Activated T-cell treated with anti-CD3 and anti-CD28 coated beads, Interleukin-2, amount 50 U/mL, for 4 hours (primary cell): ENCODE results near the gene ELP1. TPM values are rescaled to one million over a fixed set of nuclear protein-coding genes. Genes with fewer than 3 reads are reported as not detected.
A peak's percentile ranks its signal among the peaks of the same experiment; 100 is the strongest.

Experiments used
- ATAC-seq, 2 donors: fragments of 200-7000 bp; cut with Tn5 transposase; one replicate each; pipeline ENCODE4 v1.10.0; 2021
- DNase-seq: peaks from one replicate; pipeline ENCODE4 v3.0.0-alpha.2; 2020
- H3K27me3 Mint-ChIP-seq: one replicate; pipeline ENCODE4 v1.8.0; 2021; ENCODE audit warnings: low read depth, mixed read lengths
- H3K36me3 Mint-ChIP-seq: one replicate; pipeline ENCODE4 v1.8.0; 2022; ENCODE audit warnings: mixed read lengths; ENCODE audit not compliant: insufficient read depth
- H3K4me1 Mint-ChIP-seq: one replicate; pipeline ENCODE4 v1.8.0; 2021; ENCODE audit warnings: low read depth, mixed read lengths
- H3K4me3 Mint-ChIP-seq: one replicate; pipeline ENCODE4 v1.8.0; 2021; ENCODE audit warnings: mild to moderate bottlenecking, moderate library complexity, mixed read lengths
- H3K9me3 Mint-ChIP-seq: one replicate; pipeline ENCODE4 v1.8.0; 2021; ENCODE audit warnings: mixed read lengths
- total RNA-seq, 3 donors: library from RNA; stranded (reverse); gene quantifications; one replicate each; pipeline ENCODE4 v1.2.1, GENCODE V29; 2021

The ELP1 gene
- total RNA-seq, 3 donors from 2014 or later, result 30.1 to 33.2 (median 32.8) TPM

DNA sequence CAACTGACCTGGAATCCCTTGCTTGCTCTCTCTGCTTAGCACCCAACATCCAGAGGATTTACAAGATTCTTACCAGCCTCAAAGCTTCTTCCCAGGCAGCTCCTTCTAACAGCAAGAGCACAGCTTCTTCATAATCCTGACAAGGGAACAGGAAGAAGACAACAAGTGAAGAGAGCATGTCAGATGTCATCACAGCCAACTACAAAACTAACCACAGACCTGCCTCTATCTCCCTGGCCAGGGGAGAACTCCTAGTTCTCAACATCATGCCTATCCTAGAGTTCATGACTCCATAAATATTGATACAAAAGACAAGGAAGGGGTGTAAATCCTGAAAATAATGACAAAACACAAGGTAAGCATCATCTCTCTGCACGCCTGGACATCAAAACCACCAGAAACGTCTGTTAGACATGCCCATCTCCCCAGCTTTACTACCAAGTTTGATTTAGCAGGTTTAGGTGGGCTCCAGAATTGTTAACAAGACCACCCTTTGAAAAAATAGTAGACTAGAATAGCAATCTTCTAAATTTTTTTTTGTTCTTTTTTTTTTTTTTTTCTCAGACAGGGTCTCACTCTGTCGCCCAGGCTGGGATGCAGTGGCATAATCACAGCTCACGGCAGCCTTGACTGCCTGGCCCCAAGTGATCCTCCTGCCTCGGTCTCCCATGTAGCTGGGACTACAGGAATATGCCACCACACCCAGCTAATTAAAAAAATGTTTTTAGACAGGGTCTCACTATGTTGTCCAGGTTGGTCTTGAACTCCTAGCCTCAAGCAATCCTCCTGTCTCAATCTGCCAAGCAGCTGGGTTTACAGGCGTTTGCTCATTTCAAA lies 51.7 kb downstream of the ELP1 start:
- H3K4me1 Mint-ChIP-seq, result peaks cover 15% of the 10 kb centered on the region
- no peaks in the 10 kb centered on the region for H3K27me3 Mint-ChIP-seq
- no peaks in the 10 kb centered on the region for H3K9me3 Mint-ChIP-seq
- no peak overlapping the region for H3K4me3 Mint-ChIP-seq
- H3K36me3 Mint-ChIP-seq, result peaks cover 59% of the 10 kb centered on the region
- no peak for DNase-seq
- ATAC-seq, result no peak

DNA sequence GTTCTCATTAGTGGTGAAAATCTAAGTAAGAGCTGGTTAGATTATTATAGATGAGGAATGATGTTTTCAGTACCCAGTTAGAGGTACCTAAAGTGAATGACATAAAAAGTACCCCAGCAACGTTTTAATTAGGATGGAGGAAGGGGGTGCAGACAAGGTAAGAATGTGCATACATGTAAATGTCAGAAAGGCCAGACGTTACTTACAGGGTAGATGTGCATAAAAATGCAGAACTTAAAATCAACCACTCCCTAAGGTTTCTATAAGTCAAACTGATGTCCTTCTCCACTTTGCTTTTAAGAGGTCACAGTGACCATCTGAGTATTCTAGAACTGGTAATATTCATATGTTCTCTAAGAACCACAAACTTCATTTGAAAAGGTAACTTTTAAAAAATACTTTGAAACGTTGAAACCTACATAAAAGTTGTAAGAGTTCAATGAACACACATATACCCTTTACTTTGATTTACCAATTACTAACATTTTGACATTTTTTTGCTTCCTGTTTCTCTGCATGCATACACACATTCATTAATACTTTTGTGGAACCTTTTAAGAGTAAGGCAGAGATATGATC lies 53.1 kb downstream of the ELP1 start:
- Mint-ChIP-seq H3K4me1 (peaks cover 8% of the 10 kb centered on the region), H3K4me3 (no peak overlapping the region), H3K27me3 (no peaks in the 10 kb centered on the region), H3K36me3 (peaks cover 57% of the 10 kb centered on the region), H3K9me3 (no peaks in the 10 kb centered on the region)
- no peak for ATAC-seq
- DNase-seq, result no peak

DNA sequence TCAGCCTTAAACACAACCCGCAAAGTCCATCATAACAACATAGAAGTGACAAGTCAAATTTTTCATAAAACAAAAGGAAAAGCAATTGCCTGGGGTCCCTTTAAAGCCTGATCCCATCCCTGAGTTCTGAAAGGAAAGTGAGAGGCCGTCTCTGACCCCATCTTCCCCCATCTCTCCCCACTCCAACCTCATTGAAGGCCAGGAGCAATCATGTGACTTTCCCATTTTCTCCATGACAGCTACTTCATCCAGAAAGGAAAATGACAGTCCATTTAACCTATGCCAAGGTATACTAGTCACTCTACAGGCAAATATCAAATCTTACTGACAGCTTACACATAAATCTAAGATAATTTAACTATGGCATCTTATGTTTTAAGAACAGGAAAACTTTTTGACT lies 56.4 kb downstream of the ELP1 start:
- Mint-ChIP-seq H3K9me3 (no peaks in the 10 kb centered on the region), H3K4me3 (no peak overlapping the region), H3K27me3 (no peaks in the 10 kb centered on the region), H3K36me3 (peaks cover 69% of the 10 kb centered on the region), H3K4me1 (no peaks in the 10 kb centered on the region)
- ATAC-seq (no peak), DNase-seq (no peak)

DNA sequence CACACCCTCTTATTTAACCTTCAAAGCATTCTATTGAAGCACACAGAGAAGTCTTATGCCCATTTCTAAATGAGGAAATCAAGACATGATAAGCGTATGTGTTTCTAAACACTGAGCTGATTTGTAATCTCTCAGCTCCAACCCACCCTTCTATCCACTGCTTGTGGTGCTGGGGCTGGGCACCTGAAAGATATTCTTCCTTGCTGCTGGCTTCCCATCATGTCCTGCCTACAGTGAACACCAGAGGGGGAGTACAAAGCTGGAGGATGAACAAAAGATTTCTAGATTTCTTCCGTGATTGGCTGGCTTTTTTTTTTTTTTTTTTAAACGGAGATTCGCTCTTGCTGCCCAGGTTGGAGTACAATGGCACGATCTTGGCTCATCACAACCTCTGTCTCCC lies 57.5 kb downstream of the ELP1 start:
- peaks cover 73% of the 10 kb centered on the region for H3K36me3 Mint-ChIP-seq
- no peak overlapping the region for H3K4me3 Mint-ChIP-seq
- H3K4me1 Mint-ChIP-seq, result no peaks in the 10 kb centered on the region
- no peaks in the 10 kb centered on the region for H3K9me3 Mint-ChIP-seq
- DNase-seq (no peak), ATAC-seq (no peak)
- no peaks in the 10 kb centered on the region for H3K27me3 Mint-ChIP-seq

DNA sequence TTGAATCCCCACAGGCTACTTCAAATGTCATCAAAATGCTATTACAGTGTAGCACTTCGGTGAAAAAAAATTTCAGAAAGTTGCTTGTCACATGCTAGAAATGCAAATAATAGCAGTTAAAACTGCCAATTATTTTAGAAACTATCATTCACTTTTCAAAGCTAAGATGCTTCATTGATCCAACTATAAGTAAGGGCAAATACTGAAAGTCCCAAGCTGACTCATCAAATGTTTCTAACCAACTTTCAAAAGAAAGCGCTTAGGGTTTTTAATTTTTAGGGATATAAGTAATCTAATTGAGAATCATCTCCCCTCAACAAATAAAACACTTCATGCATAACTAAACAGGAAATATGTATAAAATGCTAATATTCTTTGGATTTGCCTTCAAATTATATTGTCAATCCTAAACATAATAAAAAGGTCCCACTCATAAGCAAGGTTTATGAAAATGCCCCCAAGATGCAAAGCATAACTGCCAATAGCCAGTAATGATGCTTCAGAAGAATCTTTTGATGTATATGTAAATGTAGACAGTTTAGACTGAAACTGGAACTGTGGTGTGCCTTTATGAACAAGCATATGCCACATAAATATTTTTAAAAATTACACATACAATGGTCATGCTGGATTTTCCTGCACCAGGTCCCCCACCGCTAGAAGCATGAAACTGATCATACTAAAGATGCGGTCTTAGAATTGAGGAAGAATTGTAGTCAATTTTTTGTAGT lies 59.7 kb downstream of the ELP1 start:
- no peak for DNase-seq
- Mint-ChIP-seq H3K4me3 (no peak overlapping the region), H3K36me3 (peaks cover 72% of the 10 kb centered on the region), H3K27me3 (no peaks in the 10 kb centered on the region), H3K4me1 (no peaks in the 10 kb centered on the region), H3K9me3 (no peaks in the 10 kb centered on the region)
- peak in 1 of 2 donors; percentile 21 for ATAC-seq

DNA sequence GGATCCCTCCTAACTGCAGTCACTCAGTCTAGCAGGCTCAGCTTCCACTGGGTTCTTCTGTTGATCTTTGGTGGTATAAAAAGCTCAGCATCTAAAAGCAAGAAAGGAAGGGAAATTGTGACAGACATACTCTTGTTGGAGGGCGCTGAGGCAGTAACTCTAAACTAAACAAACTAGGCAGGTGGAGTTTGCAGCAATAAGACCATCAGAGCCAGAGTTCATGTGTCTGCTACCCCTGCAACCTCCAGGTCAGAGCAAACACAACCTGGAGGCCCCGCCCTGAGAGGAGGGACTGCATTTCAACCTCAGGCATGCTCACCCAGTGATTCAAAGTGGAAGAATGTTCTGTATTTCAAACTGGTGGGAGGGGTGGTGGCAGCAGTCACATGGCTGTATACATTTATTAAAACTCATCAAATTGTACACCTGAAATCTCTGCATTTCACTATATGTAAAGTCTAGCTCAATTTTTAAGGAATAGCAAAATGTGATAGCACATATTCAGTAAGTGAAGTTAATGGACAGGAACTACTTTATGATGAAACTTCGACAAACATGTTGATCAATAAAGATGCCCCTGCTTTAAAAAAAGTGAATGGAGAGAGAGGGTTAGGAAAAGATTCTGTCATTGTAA lies 64.7 kb downstream of the ELP1 start:
- ATAC-seq (no peak), DNase-seq (no peak)
- Mint-ChIP-seq H3K4me1 (no peaks in the 10 kb centered on the region), H3K27me3 (no peaks in the 10 kb centered on the region), H3K4me3 (no peak overlapping the region), H3K9me3 (no peaks in the 10 kb centered on the region), H3K36me3 (peaks cover 50% of the 10 kb centered on the region)

DNA sequence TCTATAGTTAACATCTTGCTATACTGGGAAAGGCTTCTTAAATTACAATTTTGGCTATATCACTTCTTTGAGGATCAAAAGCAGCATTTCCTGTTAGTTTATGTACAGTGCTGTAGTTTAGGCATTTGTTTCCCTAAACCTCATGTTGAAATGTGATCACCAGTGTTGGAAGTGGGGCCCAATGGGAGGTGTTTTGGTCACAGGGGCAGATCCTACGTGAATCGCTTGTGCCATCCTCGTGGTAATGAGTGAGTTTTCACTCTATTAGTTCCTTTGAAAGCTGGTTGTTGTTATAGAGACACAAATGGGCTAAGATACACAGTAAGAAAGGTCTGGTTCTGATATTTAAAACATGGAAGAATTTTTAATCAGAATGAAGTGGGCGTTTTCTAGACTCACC lies 66.1 kb downstream of the ELP1 start:
- DNase-seq, result no peak
- H3K27me3 Mint-ChIP-seq, result no peaks in the 10 kb centered on the region
- H3K4me1 Mint-ChIP-seq, result no peaks in the 10 kb centered on the region
- H3K36me3 Mint-ChIP-seq, result peaks cover 42% of the 10 kb centered on the region
- no peak for ATAC-seq
- H3K9me3 Mint-ChIP-seq, result no peaks in the 10 kb centered on the region
- H3K4me3 Mint-ChIP-seq, result no peak overlapping the region

DNA sequence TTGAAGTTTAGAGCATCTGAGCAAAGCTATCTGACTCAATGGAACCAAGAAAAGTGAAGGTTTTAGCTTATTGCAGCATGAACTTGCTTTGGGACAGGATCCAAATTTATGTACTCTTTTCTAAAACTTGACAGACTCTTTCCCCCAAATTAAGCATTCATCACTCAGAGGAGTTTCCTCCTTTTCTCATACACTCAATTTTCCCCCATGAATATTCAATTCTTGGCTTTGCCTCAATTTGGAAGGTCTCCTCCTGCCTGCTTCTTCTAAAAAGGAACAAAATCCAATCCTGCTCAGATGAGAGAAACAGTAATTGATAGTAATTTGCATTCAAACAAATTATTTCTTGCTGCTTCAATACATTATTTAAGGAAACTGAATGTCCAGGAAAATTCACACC lies 66.8 kb downstream of the ELP1 start:
- DNase-seq (no peak), ATAC-seq (no peak)
- no peaks in the 10 kb centered on the region for H3K9me3 Mint-ChIP-seq

DNA sequence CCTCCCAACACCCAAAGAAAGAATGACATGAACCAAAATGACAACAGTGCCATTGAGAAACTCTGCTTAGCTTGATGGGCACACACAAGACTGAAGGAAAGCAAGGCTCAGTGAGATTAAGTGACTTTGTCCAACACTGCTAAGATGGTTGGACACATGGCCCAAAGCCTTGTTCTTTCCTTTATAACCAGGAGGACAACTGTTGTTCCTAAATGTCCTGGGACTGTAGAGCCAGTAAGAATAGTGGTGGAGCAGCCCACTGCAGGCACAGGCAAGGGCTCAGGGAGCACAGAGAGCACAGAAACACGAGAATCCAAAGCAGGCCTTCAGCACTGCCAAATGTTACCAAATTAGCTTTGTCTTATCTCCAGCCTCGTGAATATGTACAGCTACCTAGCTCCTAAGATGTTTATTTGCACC lies 67.9 kb downstream of the ELP1 start:
- ATAC-seq, result no peak
- H3K27me3 Mint-ChIP-seq, result no peaks in the 10 kb centered on the region
- peaks cover 30% of the 10 kb centered on the region for H3K36me3 Mint-ChIP-seq
- no peaks in the 10 kb centered on the region for H3K9me3 Mint-ChIP-seq
- no peak for DNase-seq
- no peaks in the 10 kb centered on the region for H3K4me1 Mint-ChIP-seq
- no peak overlapping the region for H3K4me3 Mint-ChIP-seq

More for the DNA sequence above, 66.8 kb downstream of the ELP1 start:
- no peaks in the 10 kb centered on the region for H3K27me3 Mint-ChIP-seq
- peaks cover 38% of the 10 kb centered on the region for H3K36me3 Mint-ChIP-seq
- H3K4me1 Mint-ChIP-seq, result no peaks in the 10 kb centered on the region
- H3K4me3 Mint-ChIP-seq, result no peak overlapping the region

DNA sequence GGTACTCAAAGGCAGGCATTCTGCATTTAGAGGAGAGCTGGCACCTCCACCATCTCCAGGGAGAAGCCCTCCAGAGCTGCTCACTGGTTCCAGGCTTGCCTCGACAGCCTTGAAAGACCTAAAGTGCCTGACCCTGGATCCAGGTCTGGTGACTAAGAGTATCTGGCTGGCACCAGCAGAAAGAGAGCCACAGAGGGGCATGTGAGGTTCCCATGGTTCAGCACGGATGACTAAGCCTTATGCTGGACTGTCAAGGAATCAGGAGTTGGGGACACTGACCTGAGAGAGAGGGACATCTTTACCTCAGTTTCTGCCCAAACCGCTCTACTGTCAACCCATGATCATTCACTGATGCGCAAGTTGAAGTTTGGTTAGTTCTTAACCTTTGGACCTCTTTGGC lies 68.9 kb downstream of the ELP1 start:
- DNase-seq (no peak), ATAC-seq (no peak)
- Mint-ChIP-seq H3K36me3 (peaks cover 22% of the 10 kb centered on the region), H3K27me3 (no peaks in the 10 kb centered on the region), H3K4me3 (no peak overlapping the region), H3K9me3 (no peaks in the 10 kb centered on the region), H3K4me1 (no peaks in the 10 kb centered on the region)

DNA sequence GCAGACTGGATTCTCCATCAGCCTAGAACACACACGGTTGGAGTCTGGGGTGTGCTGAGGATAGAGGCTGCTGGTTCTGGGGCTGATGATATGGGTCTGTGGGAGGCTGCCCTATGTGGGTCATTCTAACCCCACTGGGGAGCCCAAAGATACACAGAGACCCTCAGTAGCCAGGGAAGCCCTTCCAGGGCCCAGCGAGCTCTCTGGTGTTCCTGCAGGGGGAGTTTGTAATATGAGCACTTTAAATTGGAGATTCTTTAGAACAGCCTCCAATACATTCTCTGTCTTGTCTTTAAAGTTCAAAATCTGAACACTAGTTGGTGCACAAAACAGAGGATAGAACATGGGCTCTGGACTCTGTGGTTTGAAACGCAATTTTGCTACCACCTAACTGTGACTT lies 69.5 kb downstream of the ELP1 start:
- H3K9me3 Mint-ChIP-seq, result no peaks in the 10 kb centered on the region
- H3K4me1 Mint-ChIP-seq, result no peaks in the 10 kb centered on the region
- no peak overlapping the region for H3K4me3 Mint-ChIP-seq
- H3K36me3 Mint-ChIP-seq, result peaks cover 20% of the 10 kb centered on the region
- no peak for DNase-seq
- H3K27me3 Mint-ChIP-seq, result no peaks in the 10 kb centered on the region
- no peak for ATAC-seq

DNA sequence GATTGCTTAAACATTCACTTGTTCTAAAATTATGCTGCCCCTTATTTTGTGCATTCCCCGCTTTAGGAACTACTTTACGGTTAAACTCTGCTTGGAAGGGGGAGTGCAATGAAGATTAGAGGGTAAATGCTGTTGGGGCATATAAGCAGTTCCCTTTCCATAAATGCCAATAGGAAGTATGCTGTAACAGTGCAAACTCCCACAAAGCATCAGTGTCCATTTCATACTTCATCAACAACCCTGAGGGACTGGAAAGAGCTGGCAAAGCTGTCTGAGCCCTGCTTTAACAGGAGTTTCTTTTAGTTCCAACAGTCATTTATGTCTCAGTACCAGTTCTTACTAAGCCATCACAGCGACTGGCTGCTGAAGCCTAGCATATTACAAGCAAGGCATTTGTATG lies 70.0 kb downstream of the ELP1 start:
- no peak overlapping the region for H3K4me3 Mint-ChIP-seq
- H3K36me3 Mint-ChIP-seq, result peaks cover 16% of the 10 kb centered on the region
- H3K27me3 Mint-ChIP-seq, result no peaks in the 10 kb centered on the region
- DNase-seq (no peak), ATAC-seq (no peak)
- no peaks in the 10 kb centered on the region for H3K4me1 Mint-ChIP-seq
- H3K9me3 Mint-ChIP-seq, result no peaks in the 10 kb centered on the region

DNA sequence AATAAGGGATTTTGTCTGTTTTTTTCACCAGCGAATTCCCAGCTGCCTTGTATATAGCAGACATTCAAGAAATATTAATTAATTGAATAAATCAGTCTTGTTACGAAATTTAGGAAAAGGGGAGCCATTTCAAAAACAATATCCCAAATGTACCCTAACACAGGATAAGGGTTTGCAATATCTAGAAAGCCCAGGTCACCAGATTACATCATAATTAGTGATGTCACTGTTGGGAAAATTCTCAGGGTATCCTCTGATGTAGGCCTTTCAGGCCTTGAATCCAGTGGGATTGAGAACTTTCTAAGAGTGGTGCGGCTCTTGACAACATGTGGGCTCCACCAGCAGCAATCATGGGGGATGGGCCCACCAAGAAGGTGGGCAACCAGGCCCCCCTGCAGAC lies 71.9 kb downstream of the ELP1 start, which contains the start of gene ACTL7A:
TSS of gene ACTL7A (plus strand) at position 270 of the 400 bp plus-strand sequence. CDS start at position 327, 57 bp downstream.
- no peaks in the 10 kb centered on the region for H3K4me1 Mint-ChIP-seq
- no peak within 1 kb of the TSS for H3K4me3 Mint-ChIP-seq
- DNase-seq (no peak), ATAC-seq (no peak)
- H3K9me3 Mint-ChIP-seq, result no peaks in the 10 kb centered on the region
- H3K27me3 Mint-ChIP-seq, result no peaks in the 10 kb centered on the region
- H3K36me3 Mint-ChIP-seq, result peaks cover 3% of the 10 kb centered on the region

DNA sequence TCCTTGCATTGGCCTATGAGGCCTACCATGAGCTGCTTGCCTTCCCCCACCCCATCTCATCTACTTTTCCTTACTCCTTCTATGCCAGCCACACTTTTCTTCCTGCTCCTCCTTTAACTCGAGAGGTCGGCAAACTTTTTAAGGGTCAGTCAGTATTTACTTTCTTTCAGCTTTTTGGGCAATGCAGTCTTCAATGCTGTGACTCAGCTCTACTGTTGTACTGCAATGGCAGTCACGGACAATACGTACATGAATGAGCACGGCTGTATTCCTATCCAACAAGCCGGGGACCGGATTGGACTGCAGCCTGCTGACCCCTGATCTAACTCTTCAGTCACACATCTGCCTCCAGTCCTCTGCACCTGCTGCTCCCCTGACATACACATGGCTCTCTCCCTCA lies 72.5 kb downstream of the ELP1 start:
- Mint-ChIP-seq H3K9me3 (no peaks in the 10 kb centered on the region), H3K36me3 (peaks cover 2% of the 10 kb centered on the region), H3K4me3 (no peak overlapping the region), H3K4me1 (no peaks in the 10 kb centered on the region), H3K27me3 (no peaks in the 10 kb centered on the region)
- ATAC-seq (no peak), DNase-seq (no peak)
